Mesodermal cell (in vitro differentiated cells): Measurements from ENCODE around the gene B4GALT4.

ENCODE experiments used
- H3K27ac ChIP-seq: 2 replicates; pipeline ENCODE4 v1.7.0; 2013; ENCODE audit warnings: mild to moderate bottlenecking, low read depth, low read length, moderate library complexity; ENCODE audit not compliant: severe bottlenecking
- H3K36me3 ChIP-seq: 2 replicates; pipeline ENCODE4 v1.7.1; 2013; ENCODE audit warnings: mild to moderate bottlenecking, low read length, moderate library complexity; ENCODE audit not compliant: control insufficient read depth, insufficient read depth
- H3K4me1 ChIP-seq: one replicate; pipeline ENCODE4 v1.7.1; 2013; ENCODE audit warnings: mild to moderate bottlenecking, low read length; ENCODE audit not compliant: insufficient read depth, control insufficient read depth, poor library complexity, severe bottlenecking
- H3K4me3 ChIP-seq: 2 replicates; pipeline ENCODE4 v1.7.0; 2013; ENCODE audit warnings: low read length, control low read depth, mild to moderate bottlenecking; ENCODE audit not compliant: insufficient read depth, poor library complexity, severe bottlenecking; ENCODE audit errors: extremely low read depth
- H3K9me3 ChIP-seq: 2 replicates; pipeline ENCODE4 v1.7.1; 2013; ENCODE audit warnings: mild to moderate bottlenecking, low read length, moderate library complexity; ENCODE audit not compliant: control insufficient read depth
- WGBS, 2 experiments: methylation state at CpG; one replicate each; pipeline ENCODE4 v1.1.5; 2013; ENCODE audit warnings: missing lambda C conversion rate in 2 of 2; ENCODE audit not compliant: insufficient coverage in 2 of 2; 5-methylcytosine and 5-hydroxymethylcytosine counted together

Gene B4GALT4

DNA sequence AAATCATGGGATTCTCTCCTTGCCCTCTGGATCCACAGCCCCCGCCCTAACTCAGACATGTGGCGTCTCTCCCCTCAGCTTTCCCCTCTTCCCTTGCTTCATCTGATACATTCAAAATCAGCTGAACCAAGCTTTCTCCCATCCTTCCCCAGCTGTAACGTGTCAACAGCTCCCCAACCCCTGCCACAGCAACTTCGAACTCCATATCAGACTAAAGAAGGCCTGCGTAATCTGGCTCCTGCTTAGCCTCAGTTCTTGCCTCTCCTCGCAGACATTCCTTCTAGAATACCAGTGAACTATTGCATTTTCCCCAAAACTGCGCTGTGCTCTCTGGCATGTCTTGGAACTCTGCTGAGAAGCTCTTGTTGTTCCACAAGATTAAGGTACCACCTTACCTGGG is 18.3 kb downstream of the B4GALT4 start:
- no peak overlapping the region for H3K27ac ChIP-seq
- 94 to 97% methylated on average over 6 to 7 of the region's 7 CpGs for WGBS, 2 experiments
- peaks cover 67% of the 10 kb centered on the region for H3K36me3 ChIP-seq
- no peak overlapping the region for H3K4me3 ChIP-seq
- no peaks in the 10 kb centered on the region for H3K9me3 ChIP-seq
- H3K4me1 ChIP-seq = no peaks in the 10 kb centered on the region

DNA sequence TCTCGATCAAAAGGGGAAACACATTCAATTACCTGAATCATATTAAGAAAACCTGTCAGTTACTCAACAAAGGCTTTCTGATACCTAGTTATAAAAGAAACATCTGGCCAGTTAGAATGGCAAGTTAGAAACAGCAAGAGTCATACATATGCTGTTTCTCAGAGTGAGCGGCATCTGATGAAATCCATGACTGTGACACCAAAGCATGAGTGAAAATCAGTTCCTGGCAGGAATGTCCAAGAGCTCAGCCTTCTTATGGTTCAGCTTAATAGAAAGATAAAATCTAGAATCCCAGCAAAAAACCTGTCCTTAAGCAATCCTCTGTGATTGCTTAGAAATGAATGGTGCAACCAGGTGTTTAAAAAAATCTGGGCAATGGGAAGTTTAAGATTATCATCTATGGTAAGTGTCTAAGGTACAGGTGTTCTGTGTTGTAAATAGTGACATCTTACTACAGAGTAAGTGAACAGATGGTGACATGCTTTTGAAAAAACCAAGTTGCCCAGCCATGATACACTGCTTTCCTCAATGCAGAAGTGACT is 18.8 kb downstream of the B4GALT4 start:
- Histone ChIP-seq H3K27ac (no peak overlapping the region), H3K4me1 (no peaks in the 10 kb centered on the region), H3K36me3 (peaks cover 66% of the 10 kb centered on the region), H3K9me3 (no peaks in the 10 kb centered on the region), H3K4me3 (no peak overlapping the region)
- 88 to 100% methylated on average over 1 of the region's 2 CpGs for WGBS, 2 experiments

DNA sequence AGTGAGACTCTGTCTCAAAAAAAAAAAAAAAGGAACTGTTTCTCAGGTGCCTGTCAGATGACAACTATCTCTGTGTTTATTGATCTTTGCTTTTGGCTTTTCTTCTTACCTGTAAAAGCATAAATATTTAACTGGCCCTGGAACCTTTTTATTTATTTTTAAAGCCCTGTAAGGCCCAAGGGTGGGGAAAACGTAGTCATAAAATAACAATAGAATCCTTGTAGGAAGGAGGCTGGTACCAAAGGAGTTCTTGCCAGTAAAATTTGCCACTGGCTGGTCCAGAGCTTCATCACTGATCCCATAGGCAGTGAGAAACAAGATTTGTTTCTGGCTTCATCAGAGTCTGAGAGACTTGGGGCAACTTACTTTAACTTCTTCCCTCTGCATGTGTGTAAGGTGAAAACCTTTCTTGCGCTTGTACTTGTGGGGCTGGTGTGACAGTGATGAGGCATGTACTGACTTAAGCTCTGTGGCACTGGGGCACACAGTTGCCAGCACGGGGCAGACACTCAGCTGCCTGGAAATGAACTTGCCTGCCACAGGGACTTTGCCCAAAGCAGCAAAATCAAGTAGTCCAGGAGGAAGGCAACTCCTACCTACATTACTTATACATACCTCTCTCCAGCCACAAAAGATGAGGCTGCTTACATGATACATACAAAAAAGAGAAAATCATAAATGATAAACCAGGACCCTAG is 19.6 kb downstream of the B4GALT4 start:
- Histone ChIP-seq H3K4me3 (no peak overlapping the region), H3K4me1 (no peaks in the 10 kb centered on the region), H3K9me3 (no peaks in the 10 kb centered on the region), H3K27ac (no peak overlapping the region), H3K36me3 (peaks cover 66% of the 10 kb centered on the region)
- WGBS, 2 experiments = 69 to 100% methylated on average over 1 to 2 of the region's 3 CpGs

DNA sequence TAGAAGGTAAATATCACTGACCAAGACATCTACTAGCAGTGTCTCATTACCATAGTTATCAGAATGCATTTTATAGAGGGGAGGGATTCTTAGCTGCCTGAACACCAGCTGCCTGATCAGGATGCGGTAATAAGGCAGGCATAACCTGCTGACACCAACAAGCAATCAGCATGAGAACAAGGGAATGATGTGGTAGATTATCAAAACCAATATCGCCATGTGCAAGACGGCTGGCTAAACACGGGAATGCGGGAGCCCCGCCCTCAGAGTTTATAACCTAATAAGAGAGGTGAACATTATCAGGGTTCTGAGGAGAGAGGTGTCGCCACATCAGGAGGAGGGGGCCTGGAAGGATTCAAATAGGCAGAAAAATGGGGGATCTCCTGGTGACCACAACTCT is 20.5 kb downstream of the B4GALT4 start:
- no peak overlapping the region for H3K27ac ChIP-seq
- H3K4me1 ChIP-seq = no peaks in the 10 kb centered on the region
- no peaks in the 10 kb centered on the region for H3K9me3 ChIP-seq
- 95 to 97% methylated on average over 6 to 7 of the region's 7 CpGs for WGBS, 2 experiments
- peaks cover 69% of the 10 kb centered on the region for H3K36me3 ChIP-seq
- H3K4me3 ChIP-seq = no peak overlapping the region

DNA sequence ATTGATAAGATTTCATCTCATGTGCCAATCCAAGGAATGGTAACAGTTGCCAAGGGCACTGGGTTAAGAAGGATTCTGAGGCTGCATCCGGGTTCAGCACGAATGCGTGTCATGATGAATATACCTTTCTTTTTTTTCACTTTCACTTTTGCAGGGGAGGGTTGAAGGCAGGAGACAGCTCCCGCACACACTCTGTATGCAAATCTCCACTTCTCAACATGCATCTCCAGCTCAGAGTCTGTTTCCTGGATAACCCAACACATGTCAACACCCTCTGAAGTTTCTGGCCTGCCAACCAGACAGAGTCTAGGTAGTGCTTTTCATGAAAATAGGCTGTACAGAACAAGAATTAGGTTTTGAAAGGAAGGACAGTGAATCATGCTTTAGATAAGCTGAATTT is 21.6 kb downstream of the B4GALT4 start:
- H3K9me3 ChIP-seq = no peaks in the 10 kb centered on the region
- H3K27ac ChIP-seq = no peak overlapping the region
- H3K36me3 ChIP-seq = peaks cover 74% of the 10 kb centered on the region
- H3K4me1 ChIP-seq = no peaks in the 10 kb centered on the region
- no peak overlapping the region for H3K4me3 ChIP-seq
- WGBS, 2 experiments = 100% methylated on average over 2 to 3 of the region's 4 CpGs

DNA sequence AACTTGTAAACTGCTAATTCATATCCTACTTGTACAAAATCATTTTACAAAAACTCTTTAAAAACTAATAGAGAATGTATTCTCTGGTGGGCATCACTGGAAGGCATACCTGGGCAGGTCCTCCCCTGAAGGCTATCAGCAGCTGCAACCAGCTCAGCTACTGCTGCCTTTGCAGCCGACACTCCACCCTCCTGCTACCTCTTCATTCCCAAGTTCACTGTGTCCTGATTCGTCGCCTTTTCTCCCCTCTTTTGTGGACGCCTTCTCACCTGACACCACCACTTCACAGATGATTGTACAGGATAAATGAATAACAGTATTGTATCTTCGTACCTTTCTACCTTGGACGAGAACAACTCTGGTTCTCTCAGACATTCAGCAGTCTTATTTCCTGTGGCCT is 28.9 kb downstream of the B4GALT4 start:
- H3K27ac ChIP-seq = no peak overlapping the region
- H3K4me1 ChIP-seq = no peaks in the 10 kb centered on the region
- H3K9me3 ChIP-seq = no peaks in the 10 kb centered on the region
- WGBS, 2 experiments = 87 to 92% methylated on average over 3 to 4 of the region's 6 CpGs
- peaks cover 56% of the 10 kb centered on the region for H3K36me3 ChIP-seq
- H3K4me3 ChIP-seq = no peak overlapping the region

DNA sequence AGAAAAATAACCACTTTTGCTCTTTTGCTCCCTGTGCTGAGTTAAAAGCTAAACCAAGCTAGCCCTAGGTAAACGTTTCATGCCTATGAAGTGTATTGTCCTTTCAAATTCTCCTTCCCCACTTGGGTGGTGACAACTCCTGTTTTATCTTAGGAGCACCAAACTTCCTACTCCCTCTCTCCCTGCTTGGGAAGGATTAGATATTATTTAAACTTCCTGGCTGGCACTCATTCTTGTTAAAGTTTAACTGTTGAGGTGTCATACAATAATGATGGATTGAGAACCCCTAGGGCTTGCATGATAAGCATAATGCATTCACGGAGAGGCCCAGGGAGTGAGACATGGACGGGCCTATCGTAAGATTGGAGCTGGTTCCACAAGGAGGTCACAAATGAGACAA is 29.5 kb downstream of the B4GALT4 start:
- Histone ChIP-seq H3K4me3 (no peak overlapping the region), H3K27ac (no peak overlapping the region), H3K36me3 (peaks cover 50% of the 10 kb centered on the region), H3K4me1 (no peaks in the 10 kb centered on the region), H3K9me3 (no peaks in the 10 kb centered on the region)
- WGBS, 2 experiments = 44 to 54% methylated on average over 3 of the region's 4 CpGs

DNA sequence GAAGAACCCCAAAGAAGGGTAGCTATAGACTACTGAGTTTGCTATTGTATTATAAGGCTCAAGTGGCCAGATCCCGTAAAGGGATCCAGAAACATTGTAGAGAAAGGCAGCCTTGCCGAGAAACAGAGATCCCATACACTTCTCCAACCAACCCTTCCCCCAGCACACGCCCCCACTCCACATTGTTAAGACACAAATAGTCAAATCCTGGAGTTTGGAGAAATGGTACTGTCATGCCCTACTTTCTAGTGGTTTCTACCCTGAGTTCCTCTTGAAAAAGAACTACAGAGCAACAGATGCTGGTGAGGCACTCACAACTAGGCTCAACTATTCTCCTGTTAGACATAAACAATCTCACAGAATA is 33.2 kb downstream of the B4GALT4 start:
- 100% methylated on average over 1 to 2 of the region's 3 CpGs for WGBS, 2 experiments
- Histone ChIP-seq H3K4me3 (no peak overlapping the region), H3K9me3 (no peaks in the 10 kb centered on the region), H3K36me3 (peaks cover 19% of the 10 kb centered on the region), H3K4me1 (no peaks in the 10 kb centered on the region), H3K27ac (no peak overlapping the region)

DNA sequence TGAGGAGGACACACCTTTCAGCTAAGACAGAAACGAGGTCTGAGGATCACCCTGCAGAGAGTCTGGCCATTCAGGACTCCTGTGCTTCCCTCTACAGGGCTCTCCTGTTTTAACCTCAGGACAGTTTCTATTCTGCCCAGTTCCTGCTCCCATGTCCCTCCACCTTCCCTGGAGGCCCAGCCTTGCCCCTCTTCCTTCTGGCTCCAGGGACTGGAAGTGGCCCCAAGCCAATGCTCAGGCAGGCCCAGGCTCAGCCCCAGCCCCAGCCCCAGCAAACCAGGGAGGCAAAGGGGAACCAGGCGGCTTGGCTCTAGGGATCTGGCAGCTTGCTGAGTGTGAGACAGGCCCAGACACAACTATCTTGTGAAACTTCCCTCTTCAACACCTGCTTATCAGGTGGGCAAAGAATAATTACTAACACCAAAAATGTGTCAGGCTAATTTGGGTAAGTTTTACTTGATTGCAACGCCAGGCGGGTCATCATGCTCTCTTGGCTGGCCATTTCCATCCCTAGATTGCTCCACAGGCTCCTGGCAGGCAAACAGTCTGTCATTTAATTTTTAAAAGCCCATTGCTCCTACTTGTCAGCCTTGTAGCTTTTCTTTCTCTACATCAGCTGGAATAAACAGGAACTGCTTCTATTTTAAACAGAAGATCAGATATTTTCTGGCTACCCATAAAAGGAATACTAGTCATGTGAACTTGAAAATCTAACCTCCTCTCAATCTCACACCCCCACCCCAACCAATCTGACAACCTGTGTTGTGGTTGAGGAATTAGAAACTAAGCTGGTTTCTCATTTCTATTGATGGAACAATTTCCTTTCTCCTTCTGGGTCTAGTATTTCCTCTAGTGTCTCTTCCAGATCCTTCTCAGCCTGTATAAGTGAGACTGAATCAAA is 33.8 kb downstream of the B4GALT4 start:
- 75 to 77% methylated on average over 3 to 4 of the region's 4 CpGs for WGBS, 2 experiments
- Histone ChIP-seq H3K36me3 (peaks cover 13% of the 10 kb centered on the region), H3K4me3 (no peak overlapping the region), H3K4me1 (no peaks in the 10 kb centered on the region), H3K27ac (no peak overlapping the region), H3K9me3 (no peaks in the 10 kb centered on the region)

DNA sequence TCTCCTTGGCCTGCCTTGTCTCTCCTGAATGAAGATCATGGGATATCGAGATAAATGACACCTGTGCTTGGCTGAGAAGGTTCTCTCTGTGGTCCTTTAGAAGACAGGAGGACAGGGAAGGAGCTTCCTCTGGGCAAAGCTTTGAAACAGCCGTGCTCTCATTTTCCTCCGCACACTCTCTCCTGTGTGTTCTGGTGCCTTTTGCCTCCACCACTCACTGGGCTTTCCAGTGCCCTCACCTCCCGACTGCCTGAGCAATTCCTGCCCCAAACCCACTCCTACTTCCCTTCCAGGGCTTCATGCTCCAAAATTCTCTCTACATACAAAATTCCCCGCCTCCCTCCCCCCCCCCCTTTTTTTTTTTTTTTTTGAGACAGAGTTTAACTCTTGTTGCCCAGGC is 35.0 kb downstream of the B4GALT4 start:
- H3K4me3 ChIP-seq = no peak overlapping the region
- 85 to 100% methylated on average over 4 of the region's 5 CpGs for WGBS, 2 experiments
- no peak overlapping the region for H3K27ac ChIP-seq

DNA sequence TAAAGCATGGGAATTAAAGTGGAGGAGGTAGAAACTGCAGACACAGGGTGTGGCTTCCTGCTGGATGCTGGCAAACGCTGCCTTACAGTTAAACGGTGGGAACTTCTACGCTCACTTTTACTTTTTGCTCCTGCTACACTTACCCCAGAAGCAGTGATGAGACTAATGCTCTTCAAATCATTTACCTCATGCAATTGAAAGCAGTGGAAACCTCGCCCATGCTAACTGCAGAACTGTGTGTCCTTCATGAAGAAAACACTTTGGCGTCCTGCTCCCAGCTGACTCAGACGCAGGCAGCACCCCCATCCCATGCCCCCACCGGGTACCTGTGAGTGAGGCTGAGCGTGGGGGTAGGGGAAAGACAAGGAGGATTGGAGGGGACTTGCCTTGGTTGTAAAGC is 35.5 kb downstream of the B4GALT4 start:
- H3K36me3 ChIP-seq = peaks cover 10% of the 10 kb centered on the region
- H3K4me3 ChIP-seq = no peak overlapping the region
- 90 to 95% methylated on average over 5 to 6 of the region's 8 CpGs for WGBS, 2 experiments
- no peaks in the 10 kb centered on the region for H3K4me1 ChIP-seq
- no peaks in the 10 kb centered on the region for H3K9me3 ChIP-seq
- no peak overlapping the region for H3K27ac ChIP-seq

More for the DNA sequence above, 35.0 kb downstream of the B4GALT4 start:
- Histone ChIP-seq H3K9me3 (no peaks in the 10 kb centered on the region), H3K4me1 (no peaks in the 10 kb centered on the region), H3K36me3 (peaks cover 11% of the 10 kb centered on the region)
